ENCODE results near the gene XPA.

XPA gene

GRCh38 chr9:97651646-97652045 is 45.5 kb downstream of the XPA start:
- no peak for DNase-seq (ENCODE audit: low read depth)

- no peak for DNase-seq (ENCODE audit: low read depth)
Observed at GRCh38 chr9:97647996-97648395, 49.1 kb downstream of the XPA start.

- no peak for DNase-seq (ENCODE audit: low read depth)
Observed at GRCh38 chr9:97645720-97646119, 51.4 kb downstream of the XPA start.

GRCh38 chr9:97640325-97640724 is 56.8 kb downstream of the XPA start:
- no peak for DNase-seq (ENCODE audit: low read depth)

- no peak for DNase-seq (ENCODE audit: low read depth)
Observed at GRCh38 chr9:97638666-97639065, 58.5 kb downstream of the XPA start.

- DNase-seq (ENCODE audit: low read depth) = no peak
Observed at GRCh38 chr9:97636903-97637302, 60.2 kb downstream of the XPA start.

GRCh38 chr9:97635026-97635425 is 62.1 kb downstream of the XPA start:
- no peak for DNase-seq (ENCODE audit: low read depth)

GRCh38 chr9:97633859-97634490 is 63.2 kb downstream of the XPA start:
- no peak for DNase-seq (ENCODE audit: low read depth)

- DNase-seq (ENCODE audit: low read depth) = peak; percentile 93
Observed at GRCh38 chr9:97632985-97633858, 63.9 kb downstream of the XPA start, which contains the start of the genes NCBP1 and TSTD2. Gene NCBP1, plus strand, starts transcription at chr9:97633821. Its CDS starts 61 bp downstream, at chr9:97633882. Gene TSTD2, minus strand, starts transcription at chr9:97633368. Its CDS starts 5,806 bp downstream, at chr9:97627562.

GRCh38 chr9:97632248-97632984 is 64.7 kb downstream of the XPA start:
- no peak for DNase-seq (ENCODE audit: low read depth)

GRCh38 chr9:97630591-97630990 is 66.5 kb downstream of the XPA start:
- DNase-seq (ENCODE audit: low read depth) = no peak

GRCh38 chr9:97629156-97629555 is 68.0 kb downstream of the XPA start:
- no peak for DNase-seq (ENCODE audit: low read depth)

GRCh38 chr9:97628668-97629067 is 68.5 kb downstream of the XPA start:
- no peak for DNase-seq (ENCODE audit: low read depth)

GRCh38 chr9:97627624-97628023 is 69.5 kb downstream of the XPA start:
- no peak for DNase-seq (ENCODE audit: low read depth)

GRCh38 chr9:97625620-97626019 is 71.5 kb downstream of the XPA start:
- no peak for DNase-seq (ENCODE audit: low read depth)

Data from stimulated activated CD8-positive, alpha-beta memory T cell treated with anti-CD3 and anti-CD28 coated beads, Interleukin-12 subunit alpha, Interleukin-12 subunit beta, amount 100 ng/mL, for 4 hours (primary cell).